GM23338 (cell line): ENCODE measurements around the gene CERS5. TPM values are rescaled to one million over a fixed set of nuclear protein-coding genes. Genes with fewer than 3 reads are reported as not detected.

Experiments used
- ATAC-seq: fragments of 200-7000 bp; cut with Tn5 transposase; 3 replicates; pipeline ENCODE4 v1.9.1; 2020
- DNase-seq: peaks from one replicate; pipeline ENCODE4 v3.0.0-alpha.2; 2015; ENCODE audit warnings: low spot score
- H2AFZ ChIP-seq: fragments of 200-600 bp; sonication (generic); 2 replicates; pipeline ENCODE4 v1.8.0; 2016; ENCODE audit warnings: antibody characterized with exemption, mild to moderate bottlenecking, moderate library complexity
- H3F3A ChIP-seq: fragments of 200-600 bp; sonication (generic); replicated peaks from 2 replicates; pipeline ENCODE4 v1.8.0; 2017; ENCODE audit warnings: antibody characterized with exemption, mixed run types, low read depth
- H3K27ac ChIP-seq: fragments of 200-600 bp; sonication (generic); 2 replicates; pipeline ENCODE4 v1.6.1; 2016; ENCODE audit warnings: low read depth
- H3K27me3 ChIP-seq: fragments of 200-600 bp; sonication (generic); 2 replicates; pipeline ENCODE4 v1.8.0; 2016; ENCODE audit warnings: mild to moderate bottlenecking, mixed run types, moderate library complexity; ENCODE audit not compliant: insufficient read depth
- H3K36me3 ChIP-seq: fragments of 200-600 bp; sonication (generic); 2 replicates; pipeline ENCODE4 v1.8.0; 2016; ENCODE audit warnings: mild to moderate bottlenecking; ENCODE audit not compliant: insufficient read depth
- H3K4me1 ChIP-seq: fragments of 200-600 bp; sonication (generic); 2 replicates; pipeline ENCODE4 v1.8.0; 2016; ENCODE audit warnings: mild to moderate bottlenecking, moderate library complexity; ENCODE audit not compliant: insufficient read depth
- H3K4me2 ChIP-seq: fragments of 200-600 bp; sonication (generic); 2 replicates; pipeline ENCODE4 v1.7.1; 2017; ENCODE audit warnings: mixed run types
- H3K4me3 ChIP-seq: fragments of 200-600 bp; sonication (generic); 2 replicates; pipeline ENCODE4 v1.6.1; 2016; ENCODE audit warnings: mixed run types
- H3K79me2 ChIP-seq: fragments of 200-600 bp; sonication (generic); replicated peaks from 2 replicates; pipeline ENCODE4 v1.8.0; 2017; ENCODE audit warnings: mild to moderate bottlenecking; ENCODE audit not compliant: insufficient read depth
- H3K9me2 ChIP-seq: fragments of 200-600 bp; sonication (generic); 2 replicates; pipeline ENCODE4 v1.8.0; 2017; ENCODE audit not compliant: insufficient read depth
- H4K20me1 ChIP-seq: fragments of 200-600 bp; sonication (generic); replicated peaks from 2 replicates; pipeline ENCODE4 v1.8.0; 2017; ENCODE audit warnings: mild to moderate bottlenecking; ENCODE audit not compliant: insufficient read depth
- H3K27ac Mint-ChIP-seq: 2 replicates; pipeline ENCODE4 v1.8.0; 2020; ENCODE audit warnings: inconsistent platforms, mild to moderate bottlenecking, moderate library complexity, mixed read lengths
- H3K27me3 Mint-ChIP-seq: 3 replicates; pipeline ENCODE4 v1.8.0; 2022; ENCODE audit warnings: low read depth, mild to moderate bottlenecking, moderate library complexity, mixed read lengths, inconsistent platforms; ENCODE audit not compliant: insufficient read depth, poor library complexity
- H3K36me3 Mint-ChIP-seq: 3 replicates; pipeline ENCODE4 v1.8.0; 2021; ENCODE audit warnings: low read depth, mild to moderate bottlenecking, inconsistent platforms, moderate library complexity, mixed read lengths
- H3K4me1 Mint-ChIP-seq: 3 replicates; pipeline ENCODE4 v1.8.0; 2020; ENCODE audit warnings: mild to moderate bottlenecking, inconsistent platforms, mixed read lengths
- H3K4me3 Mint-ChIP-seq: 3 replicates; pipeline ENCODE4 v1.8.0; 2021; ENCODE audit warnings: moderate library complexity, mild to moderate bottlenecking, inconsistent platforms, mixed read lengths
- H3K9me3 Mint-ChIP-seq: 3 replicates; pipeline ENCODE4 v1.8.0; 2020; ENCODE audit warnings: moderate library complexity, mild to moderate bottlenecking, inconsistent platforms, mixed read lengths
- CREB1 ChIP-seq: fragments of 250-450 bp; sonication (Bioruptor Pico); IDR thresholded peaks from 2 replicates; pipeline ENCODE4 v1.5.0; 2020; ENCODE audit warnings: low read depth, mild to moderate bottlenecking, moderate library complexity
- ETS1 ChIP-seq: IDR thresholded peaks from 2 replicates; pipeline ENCODE4 v1.6.1; 2016; ENCODE audit warnings: antibody characterized with exemption
- EZH2 ChIP-seq: fragments of 200-600 bp; sonication (generic); IDR thresholded peaks from one replicate; pipeline ENCODE4 v1.8.0; 2017; ENCODE audit warnings: antibody characterized with exemption, mild to moderate bottlenecking, low read depth; ENCODE audit not compliant: unreplicated experiment
- EZH2phosphoT487 ChIP-seq: fragments of 200-600 bp; sonication (generic); IDR thresholded peaks from one replicate; pipeline ENCODE4 v1.8.1; 2018; ENCODE audit warnings: antibody characterized with exemption; ENCODE audit not compliant: unreplicated experiment
- JUNB ChIP-seq: IDR thresholded peaks from one replicate; pipeline ENCODE4 v1.6.1; 2016; ENCODE audit warnings: antibody characterized with exemption; ENCODE audit not compliant: unreplicated experiment
- NANOG ChIP-seq: IDR thresholded peaks from 2 replicates; pipeline ENCODE4 v1.6.1; 2016; ENCODE audit warnings: antibody characterized with exemption, borderline replicate concordance
- POLR2AphosphoS5 ChIP-seq: IDR thresholded peaks from 2 replicates; pipeline ENCODE4 v1.6.1; 2016; ENCODE audit warnings: antibody characterized with exemption, low read depth
- STAT1 ChIP-seq: IDR thresholded peaks from one replicate; pipeline ENCODE4 v1.6.1; 2016; ENCODE audit warnings: antibody characterized with exemption; ENCODE audit not compliant: unreplicated experiment
- ZNF114 ChIP-seq: fragments of 250-450 bp; sonication (Bioruptor Pico); IDR thresholded peaks from 2 replicates; pipeline ENCODE4 v1.5.0; 2020; ENCODE audit warnings: mild to moderate bottlenecking, moderate library complexity
- ZNF331 ChIP-seq: fragments of 250-450 bp; sonication (Bioruptor Pico); IDR thresholded peaks from 2 replicates; pipeline ENCODE4 v1.5.0; 2020; ENCODE audit warnings: low read depth, mild to moderate bottlenecking, moderate library complexity
- ZNF462 ChIP-seq: fragments of 250-450 bp; sonication (Bioruptor Pico); IDR thresholded peaks from 2 replicates; pipeline ENCODE4 v1.5.0; 2020; ENCODE audit warnings: mild to moderate bottlenecking, moderate library complexity
- polyA plus RNA-seq: library from polyadenylated mRNA; unstranded; fragments of >200 nt; fragmentation: Nextera tagmentation; extraction: Ambion mirVana; gene quantifications from 2 replicates; pipeline ENCODE4 v1.2.1, GENCODE V29; 2016
- total RNA-seq: library from RNA; depleted of rRNA; stranded (reverse); fragments of >200 nt; shearing (Covaris generic); gene quantifications from 2 replicates; pipeline ENCODE4 v1.2.3, GENCODE V29; 2014
- TF ChIP-seq, protein P1 (sequence below): IDR thresholded peaks from one replicate; pipeline ENCODE4 v1.6.1; 2018; ENCODE audit warnings: antibody characterized with exemption; ENCODE audit not compliant: unreplicated experiment
- TF ChIP-seq, protein P2 (sequence below), 2 experiments: fragments of 200-600 bp in 1 of 2; sonication (generic) in 1 of 2; conservative IDR thresholded peaks; 2 replicates each; pipeline versions ENCODE4 v1.5.1 to v1.6.1; 2016 to 2017; ENCODE audit warnings: antibody characterized with exemption in 2 of 2, low read depth in 2 of 2, mild to moderate bottlenecking in 2 of 2, moderate library complexity in 1 of 2

The CERS5 gene
- total and polyA plus RNA-seq, 2 experiments from 2014 or later: 42.7 to 56.5 TPM

- no peak overlapping the region for H3K4me3 ChIP-seq
- H3K27me3 ChIP-seq: no peaks in the 10 kb centered on the region
- no peak overlapping the region for H2AFZ ChIP-seq
- no peak overlapping the region for H3K4me3 Mint-ChIP-seq
- H3K36me3 Mint-ChIP-seq: peaks cover 30% of the 10 kb centered on the region
- no peak for ATAC-seq
- H3F3A ChIP-seq: peaks cover 8% of the 10 kb centered on the region; the same call in 1 of the 2 replicates
- no peak overlapping the region for H3K4me2 ChIP-seq
- no peaks in the 10 kb centered on the region for H3K9me2 ChIP-seq
- peaks cover 7% of the 10 kb centered on the region for H3K27me3 Mint-ChIP-seq
- H3K4me1 ChIP-seq: peaks cover 12% of the 10 kb centered on the region; the same call in 1 of the 2 replicates
- H3K27ac ChIP-seq: no peak overlapping the region
- H3K4me1 Mint-ChIP-seq: peaks cover 39% of the 10 kb centered on the region
- H4K20me1 ChIP-seq: no peaks in the 10 kb centered on the region; the same call in 1 of the 2 replicates
- H3K9me3 Mint-ChIP-seq: no peaks in the 10 kb centered on the region
- no peak for DNase-seq
- H3K27ac Mint-ChIP-seq: no peak overlapping the region
- H3K36me3 ChIP-seq: peaks cover 8% of the 10 kb centered on the region; the same call in 1 of the 2 replicates
- TF ChIP-seq NANOG (no peak), ETS1 (no peak), ZNF462 (no peak), CREB1 (no peak), EZH2phosphoT487 (no peak), POLR2AphosphoS5 (no peak), STAT1 (no peak), EZH2 (no peak), ZNF331 (CRISPR knock-in tag) (no peak), ZNF114 (CRISPR knock-in tag) (no peak), JUNB (no peak)
- TF ChIP-seq, protein P1, sequence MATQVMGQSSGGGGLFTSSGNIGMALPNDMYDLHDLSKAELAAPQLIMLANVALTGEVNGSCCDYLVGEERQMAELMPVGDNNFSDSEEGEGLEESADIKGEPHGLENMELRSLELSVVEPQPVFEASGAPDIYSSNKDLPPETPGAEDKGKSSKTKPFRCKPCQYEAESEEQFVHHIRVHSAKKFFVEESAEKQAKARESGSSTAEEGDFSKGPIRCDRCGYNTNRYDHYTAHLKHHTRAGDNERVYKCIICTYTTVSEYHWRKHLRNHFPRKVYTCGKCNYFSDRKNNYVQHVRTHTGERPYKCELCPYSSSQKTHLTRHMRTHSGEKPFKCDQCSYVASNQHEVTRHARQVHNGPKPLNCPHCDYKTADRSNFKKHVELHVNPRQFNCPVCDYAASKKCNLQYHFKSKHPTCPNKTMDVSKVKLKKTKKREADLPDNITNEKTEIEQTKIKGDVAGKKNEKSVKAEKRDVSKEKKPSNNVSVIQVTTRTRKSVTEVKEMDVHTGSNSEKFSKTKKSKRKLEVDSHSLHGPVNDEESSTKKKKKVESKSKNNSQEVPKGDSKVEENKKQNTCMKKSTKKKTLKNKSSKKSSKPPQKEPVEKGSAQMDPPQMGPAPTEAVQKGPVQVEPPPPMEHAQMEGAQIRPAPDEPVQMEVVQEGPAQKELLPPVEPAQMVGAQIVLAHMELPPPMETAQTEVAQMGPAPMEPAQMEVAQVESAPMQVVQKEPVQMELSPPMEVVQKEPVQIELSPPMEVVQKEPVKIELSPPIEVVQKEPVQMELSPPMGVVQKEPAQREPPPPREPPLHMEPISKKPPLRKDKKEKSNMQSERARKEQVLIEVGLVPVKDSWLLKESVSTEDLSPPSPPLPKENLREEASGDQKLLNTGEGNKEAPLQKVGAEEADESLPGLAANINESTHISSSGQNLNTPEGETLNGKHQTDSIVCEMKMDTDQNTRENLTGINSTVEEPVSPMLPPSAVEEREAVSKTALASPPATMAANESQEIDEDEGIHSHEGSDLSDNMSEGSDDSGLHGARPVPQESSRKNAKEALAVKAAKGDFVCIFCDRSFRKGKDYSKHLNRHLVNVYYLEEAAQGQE: no peak
- TF ChIP-seq, protein P2, sequence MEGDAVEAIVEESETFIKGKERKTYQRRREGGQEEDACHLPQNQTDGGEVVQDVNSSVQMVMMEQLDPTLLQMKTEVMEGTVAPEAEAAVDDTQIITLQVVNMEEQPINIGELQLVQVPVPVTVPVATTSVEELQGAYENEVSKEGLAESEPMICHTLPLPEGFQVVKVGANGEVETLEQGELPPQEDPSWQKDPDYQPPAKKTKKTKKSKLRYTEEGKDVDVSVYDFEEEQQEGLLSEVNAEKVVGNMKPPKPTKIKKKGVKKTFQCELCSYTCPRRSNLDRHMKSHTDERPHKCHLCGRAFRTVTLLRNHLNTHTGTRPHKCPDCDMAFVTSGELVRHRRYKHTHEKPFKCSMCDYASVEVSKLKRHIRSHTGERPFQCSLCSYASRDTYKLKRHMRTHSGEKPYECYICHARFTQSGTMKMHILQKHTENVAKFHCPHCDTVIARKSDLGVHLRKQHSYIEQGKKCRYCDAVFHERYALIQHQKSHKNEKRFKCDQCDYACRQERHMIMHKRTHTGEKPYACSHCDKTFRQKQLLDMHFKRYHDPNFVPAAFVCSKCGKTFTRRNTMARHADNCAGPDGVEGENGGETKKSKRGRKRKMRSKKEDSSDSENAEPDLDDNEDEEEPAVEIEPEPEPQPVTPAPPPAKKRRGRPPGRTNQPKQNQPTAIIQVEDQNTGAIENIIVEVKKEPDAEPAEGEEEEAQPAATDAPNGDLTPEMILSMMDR (conservative IDR thresholded peaks at IDR 0.05; ENCODE audit: low read depth in 2 of 2): no peak
- H3K79me2 ChIP-seq: no peaks in the 10 kb centered on the region
Measured at GRCh38 chr12:50103351-50103750, 63.8 kb downstream of the CERS5 start.
